Cardiac septum (tissue), 1 donor: ENCODE measurements around the gene PDE3B. TPM values are rescaled to one million over a fixed set of nuclear protein-coding genes. Genes with fewer than 3 reads are reported as not detected.
"Not testable (repeated sequence)": the region's sequence is repeated elsewhere in the genome, so short reads cannot be mapped to it uniquely, and the experiment has no call there.

Experiments
- DNase-seq: peaks from one replicate; pipeline ENCODE4 v3.0.0-alpha.2; 2020; ENCODE audit warnings: low spot score
- intact Hi-C: fragments of 100-400 bp; cut with DNase I; formaldehyde crosslinking; loops from one replicate; pipeline ENCODE4 v1.14.0; 2022
- total RNA-seq: library from RNA; stranded (reverse); fragmentation: NEBNext Ultra II Directional; extraction: Animal tissue kit (Norgen Biotek cat#: 25700); gene quantifications from one replicate; pipeline ENCODE4 v1.2.1, GENCODE V29; 2021
- donor health status: DM: no; HTN: no; CAD: no.

Gene PDE3B
- total RNA-seq, 1 donor from 2014 or later: 8.7 TPM

DNA sequence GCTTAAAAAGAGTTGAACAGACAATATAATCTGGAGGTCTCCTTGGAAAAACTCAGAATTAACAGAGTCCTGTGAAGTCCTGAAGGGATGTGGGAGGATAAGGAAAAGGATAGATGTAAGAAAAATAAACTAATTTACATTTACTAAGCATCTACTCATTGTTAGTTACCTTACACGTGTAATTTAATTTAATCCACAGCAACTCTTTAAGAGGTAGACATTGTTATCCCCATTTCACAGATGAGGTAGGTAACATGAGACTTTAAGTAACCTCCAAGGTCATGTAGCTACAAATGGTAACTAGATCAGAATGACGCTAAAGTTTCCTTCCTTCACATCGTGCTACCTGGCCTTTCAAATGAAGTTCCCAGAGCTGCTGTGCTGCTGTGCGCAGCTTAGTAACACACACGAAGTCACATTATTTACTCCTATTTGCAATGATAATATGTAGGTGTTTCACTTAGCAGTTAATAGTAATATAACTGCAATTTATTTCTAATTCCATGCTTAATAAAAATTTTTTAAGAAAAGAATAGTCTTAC is 5.7 kb upstream of the PDE3B start:
- intact Hi-C loops: no loop called here
- DNase-seq: no peak

DNA sequence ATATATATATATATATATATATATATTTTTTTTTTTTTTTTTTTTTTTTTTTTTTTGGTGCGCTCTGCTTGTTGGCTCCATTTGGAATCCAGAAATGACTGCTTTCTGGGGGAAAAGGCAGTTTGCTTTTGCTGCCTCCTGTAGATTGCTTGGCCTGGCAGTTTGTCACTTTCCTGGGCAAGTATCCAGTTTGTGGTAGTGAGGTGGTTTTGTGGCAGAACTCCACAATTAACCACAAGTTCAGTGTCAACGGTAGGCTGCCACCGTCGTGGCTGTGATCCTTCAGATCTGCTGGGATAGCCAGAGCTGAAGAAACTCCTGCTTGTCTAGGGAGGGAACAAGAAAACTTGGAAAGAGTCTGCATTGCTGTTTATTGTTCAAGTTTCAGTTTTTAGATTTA is 5.0 kb upstream of the PDE3B start:
- intact Hi-C loops: no loop called here
- DNase-seq: no peak

DNA sequence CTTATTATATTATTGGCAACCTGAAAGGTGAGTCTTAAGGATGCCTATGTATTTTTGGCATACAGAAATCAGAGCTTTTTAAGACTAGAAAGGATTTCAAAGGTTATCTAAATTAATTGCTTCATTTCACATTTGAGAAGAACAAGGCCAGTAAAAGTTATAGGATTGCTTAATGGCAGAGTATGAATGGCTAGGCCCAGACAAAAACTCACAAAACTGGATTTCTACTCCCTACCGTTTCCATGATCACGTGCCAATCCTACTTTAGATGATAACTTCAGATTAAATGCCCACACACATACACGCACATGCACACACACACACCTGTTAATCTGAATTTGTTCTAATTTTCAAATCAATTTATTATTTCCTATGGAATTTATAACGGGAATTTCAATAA is 1.8 kb upstream of the PDE3B start:
- DNase-seq: no peak
- intact Hi-C loops: loop anchor here (2.0 to 5.0 kb wide), 2 partner anchors 104 to 251 kb away; partner anchors contain the start of gene CYP2R1

DNA sequence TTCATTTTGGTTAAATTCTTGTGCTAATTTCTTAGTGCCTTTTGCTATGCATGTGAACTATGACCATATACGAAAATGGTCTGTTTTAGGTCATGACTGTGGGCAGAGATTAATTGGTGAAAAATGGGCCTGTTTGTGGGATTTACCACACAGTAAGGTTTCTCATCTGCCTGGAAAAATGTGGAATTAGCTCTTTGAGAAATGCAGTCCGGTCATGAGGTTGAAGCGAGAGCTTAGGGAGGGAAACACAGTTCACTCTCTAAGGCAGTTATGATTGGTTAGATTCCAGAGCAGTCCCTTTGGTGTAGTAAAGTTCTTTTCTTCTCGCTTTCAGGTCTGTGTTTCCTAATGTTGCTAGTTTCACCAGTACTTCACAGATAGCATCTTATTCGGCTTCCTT is 1.2 kb upstream of the PDE3B start:
- DNase-seq: no peak
- intact Hi-C loops: loop anchor here (2.0 to 5.0 kb wide), 2 partner anchors 105 to 250 kb away; partner anchors contain the start of gene CYP2R1

DNA sequence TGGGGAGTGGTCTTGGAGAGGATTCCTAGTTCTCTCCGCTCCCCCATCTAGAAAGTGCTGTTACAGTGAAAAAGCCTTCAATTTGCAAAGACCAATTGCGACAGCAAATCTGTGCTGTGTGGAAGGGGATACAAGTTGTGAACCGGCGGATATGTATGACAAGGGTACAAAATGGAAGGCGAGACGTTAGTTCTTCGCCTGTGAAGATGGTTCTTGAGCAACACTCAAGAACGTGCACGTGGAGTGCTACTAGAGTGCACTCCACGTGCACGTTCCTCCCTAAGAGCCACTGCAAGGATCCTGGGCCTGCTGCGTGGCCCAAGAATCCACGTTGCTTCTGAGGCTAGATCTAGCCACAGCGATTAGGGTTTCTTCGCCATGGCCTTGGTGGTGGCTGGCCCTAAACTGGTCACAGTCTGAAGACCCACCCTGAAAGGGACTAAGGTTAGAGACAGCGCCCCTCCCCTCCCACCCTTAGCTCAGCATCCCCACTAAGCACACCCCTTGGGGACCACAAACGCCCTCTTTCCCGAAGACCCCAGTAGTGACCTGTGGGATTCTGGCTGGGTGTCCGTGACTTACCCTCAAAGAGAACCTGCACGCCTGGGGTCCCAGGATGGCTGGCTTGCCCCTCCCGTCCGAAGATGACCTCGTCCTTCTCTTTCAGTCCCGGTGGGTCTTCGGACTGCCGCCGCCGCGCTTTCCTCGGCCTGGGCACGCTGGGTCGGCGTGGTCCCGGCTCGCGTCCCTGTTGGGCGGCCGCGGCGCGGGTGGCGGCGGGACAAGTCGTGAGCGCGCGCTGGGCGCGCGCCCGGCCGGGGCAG is 519 bp upstream of the PDE3B start:
- intact Hi-C loops: loop anchor here (2.0 to 5.0 kb wide), 2 partner anchors 106 to 250 kb away; partner anchors contain the start of gene CYP2R1
- DNase-seq: no peak

DNA sequence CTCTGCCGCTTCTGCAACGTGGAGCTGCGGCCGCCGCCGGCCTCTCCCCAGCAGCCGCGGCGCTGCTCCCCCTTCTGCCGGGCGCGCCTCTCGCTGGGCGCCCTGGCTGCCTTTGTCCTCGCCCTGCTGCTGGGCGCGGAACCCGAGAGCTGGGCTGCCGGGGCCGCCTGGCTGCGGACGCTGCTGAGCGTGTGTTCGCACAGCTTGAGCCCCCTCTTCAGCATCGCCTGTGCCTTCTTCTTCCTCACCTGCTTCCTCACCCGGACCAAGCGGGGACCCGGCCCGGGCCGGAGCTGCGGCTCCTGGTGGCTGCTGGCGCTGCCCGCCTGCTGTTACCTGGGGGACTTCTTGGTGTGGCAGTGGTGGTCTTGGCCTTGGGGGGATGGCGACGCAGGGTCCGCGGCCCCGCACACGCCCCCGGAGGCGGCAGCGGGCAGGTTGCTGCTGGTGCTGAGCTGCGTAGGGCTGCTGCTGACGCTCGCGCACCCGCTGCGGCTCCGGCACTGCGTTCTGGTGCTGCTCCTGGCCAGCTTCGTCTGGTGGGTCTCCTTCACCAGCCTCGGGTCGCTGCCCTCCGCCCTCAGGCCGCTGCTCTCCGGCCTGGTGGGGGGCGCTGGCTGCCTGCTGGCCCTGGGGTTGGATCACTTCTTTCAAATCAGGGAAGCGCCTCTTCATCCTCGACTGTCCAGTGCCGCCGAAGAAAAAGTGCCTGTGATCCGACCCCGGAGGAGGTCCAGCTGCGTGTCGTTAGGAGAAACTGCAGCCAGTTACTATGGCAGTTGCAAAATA is 816 bp downstream of the PDE3B start:
- peak; percentile 81 for DNase-seq
- intact Hi-C loops: loop anchor here (5.0 kb wide), 1 partner anchor 107 kb away; no protein-coding TSS in a partner anchor

DNA sequence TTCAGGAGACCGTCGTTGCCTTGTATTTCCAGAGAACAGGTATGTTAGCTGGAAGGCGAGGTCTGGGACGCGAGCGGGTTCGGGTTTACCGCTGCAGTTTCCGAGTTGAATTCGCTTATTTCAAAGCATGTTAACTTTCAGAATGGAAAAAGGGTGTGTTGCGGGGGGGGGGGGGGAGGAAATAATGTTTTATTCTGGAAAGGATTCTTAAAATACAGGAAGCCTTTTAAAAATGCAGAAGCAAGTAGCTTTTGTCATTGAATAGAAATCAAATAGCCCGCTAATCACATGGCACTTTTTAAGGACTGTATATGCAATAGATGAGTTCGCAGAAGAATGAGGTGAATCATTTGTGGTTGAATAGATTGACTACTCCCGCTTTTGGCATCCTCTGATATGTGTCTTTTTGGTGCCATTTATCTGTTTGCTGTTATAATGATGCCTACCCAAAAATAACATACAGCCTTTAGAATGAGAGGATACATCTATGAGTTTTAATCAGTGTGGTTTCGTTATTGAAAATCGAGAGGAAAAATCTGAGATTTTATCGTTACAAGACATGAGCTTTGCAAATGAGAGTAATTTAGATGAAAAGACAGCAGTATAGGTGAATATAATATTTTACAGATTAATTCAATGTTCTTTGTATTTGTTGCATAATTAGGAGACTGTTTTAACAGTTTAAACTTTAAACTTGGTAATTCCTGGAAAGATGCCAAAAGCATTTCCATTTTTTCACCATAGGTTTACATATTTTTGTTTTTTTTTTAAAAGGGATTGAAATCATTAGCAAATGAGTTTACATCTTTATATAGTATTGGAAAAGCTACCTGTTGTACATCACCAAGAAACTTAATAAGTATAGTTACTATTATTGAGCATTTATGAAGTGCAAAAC is 1.7 kb downstream of the PDE3B start:
- peak; percentile 74 for DNase-seq
- intact Hi-C loops: no loop called here

DNA sequence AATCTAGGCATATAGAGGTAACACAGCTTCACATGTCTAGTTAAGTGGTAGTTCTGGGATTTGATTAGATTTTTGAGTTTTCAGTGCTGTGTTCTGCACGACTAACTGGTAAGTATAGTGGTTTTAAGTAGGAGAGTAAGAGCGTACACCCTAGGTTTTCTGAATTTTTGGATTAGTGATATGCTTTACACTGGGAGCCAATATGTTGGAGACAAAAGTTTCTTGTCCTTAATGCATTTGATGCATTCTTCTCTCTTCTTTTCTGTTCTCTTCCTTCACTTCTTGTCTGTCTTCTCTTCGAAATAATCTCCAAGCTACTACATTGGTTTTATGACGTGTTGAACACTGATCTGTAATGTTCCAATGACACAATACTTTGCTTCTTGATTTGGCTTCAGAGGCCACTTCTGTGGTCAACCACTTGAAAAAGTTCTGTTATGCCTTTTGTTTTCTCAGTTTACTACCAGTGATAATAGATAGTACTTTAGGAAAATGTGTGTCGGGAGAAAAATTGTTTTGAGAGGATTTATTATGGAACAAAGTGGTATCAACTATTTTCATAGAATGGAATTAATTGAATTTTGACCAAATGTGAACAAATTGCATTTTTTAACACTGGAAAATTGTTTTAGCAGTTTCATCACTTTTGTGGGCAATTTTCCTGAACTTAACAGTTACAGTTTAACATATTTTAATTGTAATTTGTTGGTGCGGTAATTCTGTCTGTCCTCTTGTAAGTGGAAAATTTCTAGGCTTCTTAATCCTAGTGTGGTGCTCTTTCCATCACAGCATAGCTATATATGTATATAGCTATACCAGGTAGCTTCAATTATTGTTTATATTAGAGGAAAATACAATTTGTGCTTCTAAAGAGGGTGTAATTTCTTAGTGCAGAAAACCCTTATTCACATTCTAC is 2.6 kb downstream of the PDE3B start:
- DNase-seq: no peak
- intact Hi-C loops: no loop called here

DNA sequence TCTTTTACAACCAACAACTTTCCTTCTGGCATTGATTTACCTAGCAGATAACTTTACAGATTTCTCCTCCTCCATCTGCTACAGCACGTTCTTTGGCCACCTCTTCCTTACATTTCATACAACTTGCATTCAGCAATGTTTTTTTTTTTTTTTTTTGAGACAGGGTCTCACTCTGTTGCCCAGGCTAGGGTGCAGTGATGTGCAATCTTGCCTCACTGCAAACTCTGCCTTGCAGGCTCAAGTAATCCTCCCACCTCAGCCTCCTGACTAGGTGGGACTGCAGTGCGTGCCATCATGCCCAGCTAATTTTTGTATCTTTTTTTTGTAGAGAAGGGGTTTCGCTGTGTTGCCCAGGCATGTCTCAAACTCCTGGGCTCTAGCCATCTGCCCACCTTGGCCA is 6.5 kb downstream of the PDE3B start:
- intact Hi-C loops: no loop called here
- DNase-seq: no peak

DNA sequence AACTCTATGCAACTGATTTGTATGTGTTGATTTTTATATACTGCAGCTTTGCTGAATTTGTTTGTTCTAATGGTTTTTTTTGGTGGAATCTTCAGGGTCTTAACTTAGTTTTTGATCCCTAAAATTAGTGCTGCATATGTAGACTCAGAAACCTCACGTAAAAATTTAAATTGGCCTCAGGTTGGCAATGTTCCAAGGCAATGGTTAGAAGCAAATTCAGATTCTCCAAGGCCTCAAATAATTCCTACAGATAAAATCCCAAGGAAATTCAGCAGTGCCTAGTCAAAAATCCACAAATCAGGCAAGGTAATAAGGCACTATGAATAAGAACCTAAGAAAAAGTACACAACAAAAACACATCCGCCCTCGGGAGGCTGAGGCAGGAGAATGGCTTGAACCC is 9.5 kb downstream of the PDE3B start:
- DNase-seq: no peak
- intact Hi-C loops: no loop called here

DNA sequence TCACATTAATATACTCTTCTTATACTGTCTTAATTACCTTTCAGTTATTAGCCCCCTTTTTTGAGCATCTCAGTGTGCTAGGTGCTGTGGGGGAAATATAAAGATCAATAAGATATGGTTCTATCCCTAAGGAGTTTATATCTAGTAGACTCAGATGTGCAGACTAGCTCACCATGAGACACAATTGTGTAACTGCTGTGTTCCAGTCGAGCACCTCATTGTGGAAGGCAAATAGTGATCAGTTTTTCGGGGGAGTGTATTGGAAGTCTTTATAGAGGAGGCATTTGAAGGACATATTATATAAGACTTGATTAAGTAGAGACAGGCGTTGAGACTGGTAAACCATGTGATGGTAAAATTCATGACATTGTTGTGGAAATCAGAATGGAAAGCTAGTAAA is 11.8 kb downstream of the PDE3B start:
- intact Hi-C loops: no loop called here
- no peak for DNase-seq

DNA sequence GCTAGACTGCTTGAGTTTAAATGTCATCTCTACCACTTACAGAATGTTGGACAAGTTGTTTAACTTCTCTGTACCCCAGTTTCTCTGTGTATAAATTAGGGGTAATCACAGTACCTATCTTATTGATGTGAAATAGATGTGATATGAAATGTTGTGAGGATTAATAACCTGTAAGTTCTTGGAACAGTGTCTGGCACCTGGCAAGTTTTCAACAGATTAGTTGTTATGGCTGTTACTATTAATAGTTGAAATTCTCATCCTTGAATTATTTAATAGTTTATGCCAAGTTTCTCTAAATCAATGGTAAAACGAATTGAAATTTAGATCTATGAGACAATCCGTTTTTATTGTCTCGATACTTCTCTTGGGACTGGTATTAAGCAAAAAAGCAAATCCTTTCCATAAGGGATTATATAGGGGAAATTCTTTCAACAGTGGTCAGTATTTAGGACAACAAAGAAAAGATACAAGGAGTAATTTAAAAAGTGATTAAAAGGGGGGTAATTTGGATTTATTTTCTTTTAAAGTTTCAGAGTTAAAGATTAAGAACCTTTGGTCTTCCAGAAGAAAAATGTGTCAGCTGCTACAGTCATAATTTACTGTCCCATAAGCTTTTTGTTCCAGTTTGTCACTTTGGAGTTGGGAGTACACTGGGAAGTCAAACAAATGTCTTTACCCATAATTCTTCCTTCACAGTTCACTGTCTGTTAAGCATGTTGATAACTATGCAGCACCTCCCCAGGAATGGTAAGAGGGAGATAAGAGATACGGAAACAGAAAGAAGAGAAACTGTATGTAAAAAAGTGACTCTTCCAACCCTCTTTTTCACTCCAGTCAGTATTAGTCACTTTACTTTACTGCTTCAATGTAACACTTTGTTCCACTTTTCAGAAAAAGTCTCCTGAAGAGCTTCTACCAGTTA is 13.2 kb downstream of the PDE3B start:
- intact Hi-C loops: no loop called here
- no peak for DNase-seq

DNA sequence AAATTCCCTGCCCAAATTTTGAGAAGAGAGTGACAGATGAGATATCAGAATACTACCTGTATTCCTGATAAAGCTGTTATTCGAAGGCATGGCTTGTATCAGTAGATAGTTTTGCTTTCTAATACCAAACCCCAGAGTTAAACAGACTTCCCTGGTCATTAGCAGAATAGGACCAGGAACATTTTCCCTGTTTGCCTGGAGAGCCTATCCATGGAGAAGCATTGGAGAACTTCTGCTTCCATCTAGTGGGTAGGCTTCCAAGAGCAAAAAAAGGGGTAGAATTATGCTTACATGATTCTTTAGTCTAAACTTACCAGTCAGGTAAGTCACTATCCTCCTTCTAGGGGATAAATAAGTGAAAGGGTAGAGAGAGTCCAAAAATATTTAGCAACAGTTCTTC is 14.2 kb downstream of the PDE3B start:
- intact Hi-C loops: no loop called here
- no peak for DNase-seq

DNA sequence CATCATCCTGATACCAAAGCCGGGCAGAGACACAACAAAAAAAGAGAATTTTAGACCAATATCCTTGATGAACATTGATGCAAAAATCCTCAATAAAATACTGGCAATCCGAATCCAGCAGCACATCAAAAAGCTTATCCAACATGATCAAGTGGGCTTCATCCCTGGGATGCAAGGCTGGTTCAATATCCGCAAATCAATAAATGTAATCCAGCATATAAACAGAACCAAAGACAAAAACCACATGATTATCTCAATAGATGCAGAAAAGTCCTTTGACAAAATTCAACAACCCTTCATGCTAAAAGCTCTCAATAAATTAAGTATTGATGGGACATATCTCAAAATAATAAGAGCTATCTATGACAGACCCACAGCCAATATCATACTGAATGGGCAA is 21.3 kb downstream of the PDE3B start:
- intact Hi-C loops, DNase-seq: not testable (repeated sequence)

DNA sequence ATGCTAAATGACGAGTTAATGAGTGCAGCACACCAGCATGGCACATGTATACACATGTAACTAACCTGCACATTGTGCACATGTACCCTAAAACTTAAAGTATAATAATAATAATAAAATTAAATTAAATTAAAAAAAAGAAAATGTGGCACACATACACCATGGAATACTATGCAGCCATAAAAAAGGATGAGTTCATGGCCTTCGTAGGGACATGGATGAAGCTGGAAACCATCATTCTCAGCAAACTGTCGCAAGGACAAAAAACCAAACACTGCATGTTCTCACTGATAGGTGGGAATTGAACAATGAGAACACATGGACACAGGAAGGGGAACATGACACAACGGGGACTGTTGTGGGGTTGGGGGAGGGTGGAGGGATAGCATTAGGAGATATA is 23.7 kb downstream of the PDE3B start:
- DNase-seq, intact Hi-C loops: not testable (repeated sequence)

DNA sequence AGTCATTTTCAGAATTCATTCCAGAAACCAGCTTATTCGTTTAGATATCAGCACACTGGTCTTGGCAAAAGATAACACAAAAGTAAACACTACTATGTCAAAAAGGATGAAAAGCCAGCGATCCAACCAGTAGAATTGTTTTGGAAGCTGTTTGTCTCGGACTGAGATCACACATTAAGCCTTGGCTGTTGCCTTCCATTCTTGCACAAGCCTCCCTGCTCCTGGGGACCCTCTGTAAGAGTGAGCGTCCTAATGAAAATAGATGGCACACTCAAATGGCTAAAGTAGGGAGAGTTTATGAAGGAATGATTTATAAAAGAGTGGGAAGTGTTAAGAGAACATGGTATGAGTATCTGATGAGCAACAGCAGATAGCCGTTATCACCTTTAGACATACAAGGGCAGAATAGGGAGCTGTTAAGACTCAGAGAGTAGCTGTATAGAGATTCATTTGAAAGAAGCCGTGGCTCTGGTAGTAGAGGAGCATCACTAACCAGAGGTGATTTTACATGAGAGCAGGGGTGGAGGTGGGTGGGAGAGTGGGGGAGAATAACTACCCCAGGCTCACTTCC is 25.2 kb downstream of the PDE3B start:
- intact Hi-C loops: no loop called here

DNA sequence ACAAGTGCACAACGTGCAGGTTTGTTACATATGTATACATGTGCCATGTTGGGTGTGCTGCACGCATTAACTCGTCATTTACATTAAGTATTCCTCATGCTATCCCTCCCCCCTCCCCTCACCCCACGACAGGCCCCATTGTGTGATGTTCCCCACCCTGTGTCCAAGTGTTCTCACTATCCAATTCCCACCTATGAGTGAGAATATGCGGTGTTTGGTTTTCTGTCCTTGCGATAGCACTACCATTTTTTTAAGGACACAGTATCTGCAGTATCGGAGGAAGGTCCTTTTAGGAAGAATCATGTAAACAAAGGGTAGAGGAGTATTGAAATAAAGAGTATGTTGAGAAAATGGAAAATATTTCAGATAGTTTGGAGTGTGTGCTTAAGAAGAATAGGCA is 25.9 kb downstream of the PDE3B start:
- no peak for DNase-seq
- intact Hi-C loops: no loop called here

More for the DNA sequence above, 25.2 kb downstream of the PDE3B start:
- no peak for DNase-seq
